OCI-LY3 (cell line): ENCODE results near the gene CELA3B.

Experiments
- EZH2phosphoT487 ChIP-seq: fragments of 200-600 bp; shearing (Covaris generic); IDR thresholded peaks from 2 replicates; pipeline ENCODE4 v1.6.1; 2018; ENCODE audit warnings: antibody characterized with exemption, mixed run types, low read depth
- TF ChIP-seq, protein P1 (sequence below): fragments of 200-600, 300-600 bp; sonication (generic); IDR thresholded peaks from 2 replicates; pipeline ENCODE4 v1.5.1; 2014; ENCODE audit warnings: antibody characterized with exemption, low read length, low read depth

DNA sequence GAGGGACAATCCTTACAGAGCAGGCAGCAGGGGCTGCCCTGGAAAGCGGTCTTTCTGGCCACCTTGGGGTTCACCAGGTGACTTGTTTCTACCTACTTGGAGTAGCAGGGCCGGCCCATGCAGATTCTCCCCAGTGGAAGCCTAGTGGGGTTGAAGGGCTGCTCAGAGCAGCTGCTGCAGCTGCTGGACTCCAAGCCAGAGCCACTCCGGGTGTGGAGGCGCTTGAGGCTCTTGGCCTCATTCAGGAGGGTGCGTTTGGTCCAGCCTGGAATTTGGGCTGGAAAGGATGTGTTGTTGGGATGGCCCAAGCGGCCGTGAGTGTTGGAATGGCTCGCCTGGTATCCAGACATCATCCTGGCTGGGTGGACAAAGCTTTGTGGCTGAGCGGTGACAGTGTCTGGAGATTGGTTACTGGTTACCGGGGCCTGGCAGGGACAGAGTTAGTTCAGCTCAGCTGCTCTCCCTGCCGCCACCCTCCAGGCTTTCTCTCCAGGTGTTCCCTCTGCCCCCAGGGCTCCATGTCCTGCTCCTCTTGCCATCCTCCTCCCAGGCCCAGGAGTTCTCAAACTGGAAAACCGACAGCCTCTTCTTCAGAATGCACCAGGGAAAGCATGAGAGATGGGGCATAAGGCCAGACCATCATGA is 25.5 kb upstream of the CELA3B start:
- TF ChIP-seq, protein P1, sequence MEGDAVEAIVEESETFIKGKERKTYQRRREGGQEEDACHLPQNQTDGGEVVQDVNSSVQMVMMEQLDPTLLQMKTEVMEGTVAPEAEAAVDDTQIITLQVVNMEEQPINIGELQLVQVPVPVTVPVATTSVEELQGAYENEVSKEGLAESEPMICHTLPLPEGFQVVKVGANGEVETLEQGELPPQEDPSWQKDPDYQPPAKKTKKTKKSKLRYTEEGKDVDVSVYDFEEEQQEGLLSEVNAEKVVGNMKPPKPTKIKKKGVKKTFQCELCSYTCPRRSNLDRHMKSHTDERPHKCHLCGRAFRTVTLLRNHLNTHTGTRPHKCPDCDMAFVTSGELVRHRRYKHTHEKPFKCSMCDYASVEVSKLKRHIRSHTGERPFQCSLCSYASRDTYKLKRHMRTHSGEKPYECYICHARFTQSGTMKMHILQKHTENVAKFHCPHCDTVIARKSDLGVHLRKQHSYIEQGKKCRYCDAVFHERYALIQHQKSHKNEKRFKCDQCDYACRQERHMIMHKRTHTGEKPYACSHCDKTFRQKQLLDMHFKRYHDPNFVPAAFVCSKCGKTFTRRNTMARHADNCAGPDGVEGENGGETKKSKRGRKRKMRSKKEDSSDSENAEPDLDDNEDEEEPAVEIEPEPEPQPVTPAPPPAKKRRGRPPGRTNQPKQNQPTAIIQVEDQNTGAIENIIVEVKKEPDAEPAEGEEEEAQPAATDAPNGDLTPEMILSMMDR = no peak
- no peak for TF ChIP-seq EZH2phosphoT487
